ENCODE results near the gene MYLK4.

The MYLK4 gene

GRCh38 chr6:2749969-2750600, 637 bp downstream of the MYLK4 start:
- Histone ChIP-seq H3K4me3 (ENCODE audit: insufficient read length, low read depth) (no peak overlapping the region), H3K4me1 (ENCODE audit: insufficient read depth, insufficient read length) (no peaks in the 10 kb centered on the region), H3K9me3 (ENCODE audit: insufficient read depth, low read length) (no peaks in the 10 kb centered on the region), H3K36me3 (ENCODE audit: insufficient read depth, insufficient read length, low read length) (no peaks in the 10 kb centered on the region), H3K9ac (ENCODE audit: insufficient read length, low read depth) (no peak overlapping the region), H3K27me3 (ENCODE audit: insufficient read depth, insufficient read length) (no peaks in the 10 kb centered on the region)
- TF ChIP-seq YY1 (IDR thresholded peaks at IDR 0.05; ENCODE audit: insufficient read depth, insufficient read length) (no peak), ZNF274 (IDR thresholded peaks at IDR 0.05; ENCODE audit: low read depth, low read length) (no peak), SUZ12 (IDR thresholded peaks at IDR 0.05; ENCODE audit: extremely low read depth, insufficient read depth, insufficient read length) (no peak)
- DNase-seq (ENCODE audit: low read depth, low spot score), result no peak

- DNase-seq (ENCODE audit: low read depth, low spot score), result no peak
These were observed 2.5 kb downstream of the MYLK4 start for GRCh38 chr6:2748183-2748582.

GRCh38 chr6:2746557-2747061, 4.1 kb downstream of the MYLK4 start:
- no peaks in the 10 kb centered on the region for H3K9me3 ChIP-seq (ENCODE audit: insufficient read depth, low read length)
- no peak for TF ChIP-seq SUZ12 (IDR thresholded peaks at IDR 0.05; ENCODE audit: extremely low read depth, insufficient read depth, insufficient read length)
- no peak for TF ChIP-seq ZNF274 (IDR thresholded peaks at IDR 0.05; ENCODE audit: low read depth, low read length)
- TF ChIP-seq YY1 (IDR thresholded peaks at IDR 0.05; ENCODE audit: insufficient read depth, insufficient read length), result no peak
- no peak overlapping the region for H3K4me3 ChIP-seq (ENCODE audit: insufficient read length, low read depth)
- no peaks in the 10 kb centered on the region for H3K27me3 ChIP-seq (ENCODE audit: insufficient read depth, insufficient read length)
- H3K36me3 ChIP-seq (ENCODE audit: insufficient read depth, insufficient read length, low read length), result no peaks in the 10 kb centered on the region
- no peak overlapping the region for H3K9ac ChIP-seq (ENCODE audit: insufficient read length, low read depth)
- no peak for DNase-seq (ENCODE audit: low read depth, low spot score)
- no peaks in the 10 kb centered on the region for H3K4me1 ChIP-seq (ENCODE audit: insufficient read depth, insufficient read length)

More at GRCh38 chr6:2748183-2748582, 2.5 kb downstream of the MYLK4 start:
- Histone ChIP-seq H3K4me1 (ENCODE audit: insufficient read depth, insufficient read length) (no peaks in the 10 kb centered on the region), H3K27me3 (ENCODE audit: insufficient read depth, insufficient read length) (no peaks in the 10 kb centered on the region), H3K36me3 (ENCODE audit: insufficient read depth, insufficient read length, low read length) (no peaks in the 10 kb centered on the region), H3K9me3 (ENCODE audit: insufficient read depth, low read length) (no peaks in the 10 kb centered on the region), H3K4me3 (ENCODE audit: insufficient read length, low read depth) (no peak overlapping the region), H3K9ac (ENCODE audit: insufficient read length, low read depth) (no peak overlapping the region)
- no peak for TF ChIP-seq YY1 (IDR thresholded peaks at IDR 0.05; ENCODE audit: insufficient read depth, insufficient read length)
- TF ChIP-seq SUZ12 (IDR thresholded peaks at IDR 0.05; ENCODE audit: extremely low read depth, insufficient read depth, insufficient read length), result no peak
- no peak for TF ChIP-seq ZNF274 (IDR thresholded peaks at IDR 0.05; ENCODE audit: low read depth, low read length)

- H3K9ac ChIP-seq (ENCODE audit: insufficient read length, low read depth), result no peak overlapping the region
- DNase-seq (ENCODE audit: low read depth, low spot score), result no peak
- no peaks in the 10 kb centered on the region for H3K4me1 ChIP-seq (ENCODE audit: insufficient read depth, insufficient read length)
- H3K9me3 ChIP-seq (ENCODE audit: insufficient read depth, low read length), result no peaks in the 10 kb centered on the region
- H3K4me3 ChIP-seq (ENCODE audit: insufficient read length, low read depth), result no peak overlapping the region
- no peaks in the 10 kb centered on the region for H3K27me3 ChIP-seq (ENCODE audit: insufficient read depth, insufficient read length)
- no peaks in the 10 kb centered on the region for H3K36me3 ChIP-seq (ENCODE audit: insufficient read depth, insufficient read length, low read length)
- TF ChIP-seq SUZ12 (IDR thresholded peaks at IDR 0.05; ENCODE audit: extremely low read depth, insufficient read depth, insufficient read length) (no peak), ZNF274 (IDR thresholded peaks at IDR 0.05; ENCODE audit: low read depth, low read length) (no peak), YY1 (IDR thresholded peaks at IDR 0.05; ENCODE audit: insufficient read depth, insufficient read length) (no peak)
These were observed 5.5 kb downstream of the MYLK4 start for GRCh38 chr6:2745246-2745645.

GRCh38 chr6:2744778-2745177, 5.9 kb downstream of the MYLK4 start:
- H3K9ac ChIP-seq (ENCODE audit: insufficient read length, low read depth), result no peak overlapping the region
- H3K36me3 ChIP-seq (ENCODE audit: insufficient read depth, insufficient read length, low read length), result no peaks in the 10 kb centered on the region
- H3K4me3 ChIP-seq (ENCODE audit: insufficient read length, low read depth), result no peak overlapping the region
- no peak for DNase-seq (ENCODE audit: low read depth, low spot score)
- no peaks in the 10 kb centered on the region for H3K4me1 ChIP-seq (ENCODE audit: insufficient read depth, insufficient read length)
- H3K27me3 ChIP-seq (ENCODE audit: insufficient read depth, insufficient read length), result no peaks in the 10 kb centered on the region
- no peaks in the 10 kb centered on the region for H3K9me3 ChIP-seq (ENCODE audit: insufficient read depth, low read length)
- TF ChIP-seq ZNF274 (IDR thresholded peaks at IDR 0.05; ENCODE audit: low read depth, low read length) (no peak), SUZ12 (IDR thresholded peaks at IDR 0.05; ENCODE audit: extremely low read depth, insufficient read depth, insufficient read length) (no peak), YY1 (IDR thresholded peaks at IDR 0.05; ENCODE audit: insufficient read depth, insufficient read length) (no peak)

GRCh38 chr6:2744209-2744771, 6.4 kb downstream of the MYLK4 start:
- TF ChIP-seq YY1 (IDR thresholded peaks at IDR 0.05; ENCODE audit: insufficient read depth, insufficient read length) (no peak), ZNF274 (IDR thresholded peaks at IDR 0.05; ENCODE audit: low read depth, low read length) (no peak), SUZ12 (IDR thresholded peaks at IDR 0.05; ENCODE audit: extremely low read depth, insufficient read depth, insufficient read length) (no peak)
- Histone ChIP-seq H3K4me1 (ENCODE audit: insufficient read depth, insufficient read length) (no peaks in the 10 kb centered on the region), H3K9me3 (ENCODE audit: insufficient read depth, low read length) (no peaks in the 10 kb centered on the region), H3K27me3 (ENCODE audit: insufficient read depth, insufficient read length) (no peaks in the 10 kb centered on the region), H3K9ac (ENCODE audit: insufficient read length, low read depth) (no peak overlapping the region), H3K4me3 (ENCODE audit: insufficient read length, low read depth) (no peak overlapping the region), H3K36me3 (ENCODE audit: insufficient read depth, insufficient read length, low read length) (no peaks in the 10 kb centered on the region)
- DNase-seq (ENCODE audit: low read depth, low spot score), result no peak

Measured in NT2/D1 (cell line).